BLaER1 (cell line): ENCODE data around the gene GULP1.
"Not testable (repeated sequence)": the region's sequence is repeated elsewhere in the genome, so short reads cannot be mapped to it uniquely, and the experiment has no call there.

ENCODE experiments used
- H3K27ac ChIP-seq: shearing (Covaris generic); formaldehyde crosslinking; 2 replicates; pipeline ENCODE4 v1.8.1; 2022
- H3K27me3 ChIP-seq: shearing (Covaris generic); formaldehyde crosslinking; 2 replicates; pipeline ENCODE4 v1.8.1; 2022
- H3K36me3 ChIP-seq: shearing (Covaris generic); formaldehyde crosslinking; 2 replicates; pipeline ENCODE4 v1.8.1; 2022
- H3K4me1 ChIP-seq: shearing (Covaris generic); formaldehyde crosslinking; 2 replicates; pipeline ENCODE4 v1.8.1; 2022
- H3K4me2 ChIP-seq: shearing (Covaris generic); formaldehyde crosslinking; 2 replicates; pipeline ENCODE4 v1.8.1; 2022
- H3K4me3 ChIP-seq: shearing (Covaris generic); formaldehyde crosslinking; 2 replicates; pipeline ENCODE4 v1.8.1; 2022
- H3K9ac ChIP-seq: shearing (Covaris generic); formaldehyde crosslinking; 2 replicates; pipeline ENCODE4 v1.8.1; 2022
- H3K9me3 ChIP-seq: shearing (Covaris generic); formaldehyde crosslinking; 2 replicates; pipeline ENCODE4 v1.8.1; 2022
- H4K20me1 ChIP-seq: shearing (Covaris generic); formaldehyde crosslinking; 2 replicates; pipeline ENCODE4 v1.8.1; 2022
- Cebpa-rat ChIP-seq: shearing (Covaris generic); IDR thresholded peaks from 2 replicates; pipeline ENCODE4 v1.8.1; 2022

Gene GULP1

GRCh38 chr2:188519136-188519535 lies 227.5 kb downstream of the GULP1 start:
- H3K27me3 ChIP-seq, result no peaks in the 10 kb centered on the region
- H3K4me3 ChIP-seq, result no peak overlapping the region
- no peak for TF ChIP-seq Cebpa-rat
- no peaks in the 10 kb centered on the region for H4K20me1 ChIP-seq
- no peak overlapping the region for H3K27ac ChIP-seq
- H3K9ac ChIP-seq, result no peak overlapping the region
- no peak overlapping the region for H3K4me2 ChIP-seq
- H3K9me3 ChIP-seq, result no peaks in the 10 kb centered on the region
- no peaks in the 10 kb centered on the region for H3K4me1 ChIP-seq
- H3K36me3 ChIP-seq, result no peaks in the 10 kb centered on the region

DNA sequence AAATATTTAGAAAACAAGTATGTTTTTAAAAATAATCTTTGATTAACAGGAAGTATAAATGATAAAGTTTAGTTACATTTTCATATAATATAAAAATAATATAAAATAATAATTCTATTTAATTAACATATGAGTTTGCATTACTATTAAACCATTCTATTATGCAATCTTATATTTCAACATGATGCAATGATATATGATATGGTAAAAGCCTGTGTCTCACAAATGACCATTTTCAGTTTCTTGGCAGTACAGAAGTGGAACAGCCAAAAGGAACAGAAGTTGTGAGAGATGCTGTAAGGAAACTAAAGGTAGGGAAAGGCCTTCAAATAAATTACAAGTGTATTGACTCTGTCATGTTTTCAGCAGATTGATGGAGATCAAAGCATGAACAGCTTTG lies 230.8 kb downstream of the GULP1 start:
- H3K4me3 ChIP-seq, result no peak overlapping the region
- H3K9ac ChIP-seq, result no peak overlapping the region
- no peaks in the 10 kb centered on the region for H3K27me3 ChIP-seq
- no peaks in the 10 kb centered on the region for H4K20me1 ChIP-seq
- TF ChIP-seq Cebpa-rat, result no peak
- H3K4me2 ChIP-seq, result no peak overlapping the region
- H3K9me3 ChIP-seq, result no peaks in the 10 kb centered on the region
- H3K27ac ChIP-seq, result no peak overlapping the region
- no peaks in the 10 kb centered on the region for H3K36me3 ChIP-seq
- H3K4me1 ChIP-seq, result no peaks in the 10 kb centered on the region

GRCh38 chr2:188523919-188524318 lies 232.2 kb downstream of the GULP1 start:
- no peak overlapping the region for H3K4me3 ChIP-seq
- no peaks in the 10 kb centered on the region for H4K20me1 ChIP-seq
- no peak overlapping the region for H3K27ac ChIP-seq
- no peak for TF ChIP-seq Cebpa-rat
- H3K9me3 ChIP-seq, result no peaks in the 10 kb centered on the region
- no peaks in the 10 kb centered on the region for H3K36me3 ChIP-seq
- no peaks in the 10 kb centered on the region for H3K4me1 ChIP-seq
- no peak overlapping the region for H3K9ac ChIP-seq
- H3K4me2 ChIP-seq, result no peak overlapping the region
- no peaks in the 10 kb centered on the region for H3K27me3 ChIP-seq

DNA sequence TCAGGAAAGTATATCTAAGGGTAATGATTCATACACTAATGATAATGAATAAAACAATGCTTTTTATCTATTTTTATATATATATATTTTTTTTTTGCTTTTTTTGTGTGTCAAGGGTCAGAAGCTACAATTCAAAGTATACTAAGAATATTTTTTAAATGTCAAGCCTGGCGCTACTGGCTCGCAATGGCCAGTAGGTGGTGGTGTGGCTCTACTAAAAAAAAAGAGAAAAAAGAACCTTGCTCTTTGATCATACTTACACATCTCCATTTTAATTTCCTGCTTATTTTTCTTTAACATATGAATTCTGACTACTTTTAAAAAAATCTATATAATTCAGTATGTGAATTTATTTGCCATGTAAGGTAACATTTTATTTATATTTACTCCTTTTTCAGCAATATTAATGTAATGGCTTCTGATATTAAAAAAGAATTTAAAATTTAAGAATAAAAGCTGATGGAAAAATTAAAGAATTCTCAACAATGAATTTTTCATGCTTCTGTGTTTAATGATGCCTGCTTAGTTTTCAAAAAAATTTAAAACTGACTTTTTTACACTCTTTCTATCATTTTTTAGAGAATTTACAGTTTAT lies 232.9 kb downstream of the GULP1 start:
- no peak overlapping the region for H3K4me3 ChIP-seq
- no peaks in the 10 kb centered on the region for H3K27me3 ChIP-seq
- no peak overlapping the region for H3K27ac ChIP-seq
- H3K4me1 ChIP-seq, result no peaks in the 10 kb centered on the region
- no peaks in the 10 kb centered on the region for H4K20me1 ChIP-seq
- H3K4me2 ChIP-seq, result no peak overlapping the region
- H3K9ac ChIP-seq, result no peak overlapping the region
- H3K9me3 ChIP-seq, result no peaks in the 10 kb centered on the region
- no peaks in the 10 kb centered on the region for H3K36me3 ChIP-seq
- no peak for TF ChIP-seq Cebpa-rat

- Histone ChIP-seq H3K4me2 (no peak overlapping the region), H3K27ac (no peak overlapping the region), H3K36me3 (no peaks in the 10 kb centered on the region), H3K27me3 (no peaks in the 10 kb centered on the region), H4K20me1 (no peaks in the 10 kb centered on the region), H3K9ac (no peak overlapping the region), H3K4me1 (no peaks in the 10 kb centered on the region), H3K9me3 (no peaks in the 10 kb centered on the region), H3K4me3 (no peak overlapping the region)
- TF ChIP-seq Cebpa-rat, result no peak
Measured at GRCh38 chr2:188526701-188527100, 235.0 kb downstream of the GULP1 start.

DNA sequence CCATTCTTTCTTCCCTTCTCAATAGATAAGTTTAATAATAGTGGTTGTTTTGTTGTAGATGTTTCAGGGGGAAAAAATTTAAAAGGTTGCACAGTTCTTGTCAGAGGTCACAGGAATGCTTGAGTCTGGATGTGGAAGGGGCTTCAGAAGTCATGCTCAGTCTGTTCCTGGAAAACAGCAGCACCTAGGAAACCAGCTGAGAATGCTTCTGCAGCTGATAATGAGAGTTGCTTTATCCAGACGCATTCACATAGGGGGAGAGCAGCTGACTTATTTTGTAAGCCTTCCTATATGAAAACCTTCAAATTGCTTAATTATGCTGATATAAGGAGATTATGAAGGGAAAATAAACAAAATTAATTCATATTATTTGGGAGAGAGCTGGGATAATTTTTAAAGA lies 235.5 kb downstream of the GULP1 start:
- no peak overlapping the region for H3K9ac ChIP-seq
- H3K4me2 ChIP-seq, result no peak overlapping the region
- H3K9me3 ChIP-seq, result no peaks in the 10 kb centered on the region
- no peak overlapping the region for H3K27ac ChIP-seq
- H3K4me1 ChIP-seq, result no peaks in the 10 kb centered on the region
- no peaks in the 10 kb centered on the region for H4K20me1 ChIP-seq
- H3K36me3 ChIP-seq, result no peaks in the 10 kb centered on the region
- TF ChIP-seq Cebpa-rat, result no peak
- no peaks in the 10 kb centered on the region for H3K27me3 ChIP-seq
- no peak overlapping the region for H3K4me3 ChIP-seq

GRCh38 chr2:188527581-188527993 lies 235.9 kb downstream of the GULP1 start:
- no peaks in the 10 kb centered on the region for H3K4me1 ChIP-seq
- no peak overlapping the region for H3K4me3 ChIP-seq
- H3K27ac ChIP-seq, result no peak overlapping the region
- no peak overlapping the region for H3K9ac ChIP-seq
- no peaks in the 10 kb centered on the region for H3K36me3 ChIP-seq
- no peaks in the 10 kb centered on the region for H3K27me3 ChIP-seq
- TF ChIP-seq Cebpa-rat, result no peak
- H3K9me3 ChIP-seq, result no peaks in the 10 kb centered on the region
- H3K4me2 ChIP-seq, result no peak overlapping the region
- no peaks in the 10 kb centered on the region for H4K20me1 ChIP-seq

GRCh38 chr2:188529710-188530109 lies 238.0 kb downstream of the GULP1 start:
- Histone ChIP-seq H3K36me3 (no peaks in the 10 kb centered on the region), H3K27ac (no peak overlapping the region), H3K9ac (no peak overlapping the region), H3K9me3 (no peaks in the 10 kb centered on the region), H4K20me1 (no peaks in the 10 kb centered on the region), H3K4me3 (no peak overlapping the region), H3K27me3 (no peaks in the 10 kb centered on the region), H3K4me2 (no peak overlapping the region), H3K4me1 (0 out of 2 replicates have a peak, but pooled peaks cover 4% of the 10 kb centered on the region)
- TF ChIP-seq Cebpa-rat, result no peak

- Histone ChIP-seq H3K27me3 (no peaks in the 10 kb centered on the region), H3K36me3 (no peaks in the 10 kb centered on the region), H3K27ac (no peak overlapping the region), H3K4me3 (no peak overlapping the region), H3K9ac (no peak overlapping the region), H3K4me2 (no peak overlapping the region), H4K20me1 (no peaks in the 10 kb centered on the region), H3K9me3 (no peaks in the 10 kb centered on the region), H3K4me1 (0 out of 2 replicates have a peak, but pooled peaks cover 4% of the 10 kb centered on the region)
- no peak for TF ChIP-seq Cebpa-rat
Measured at GRCh38 chr2:188534875-188535274, 243.2 kb downstream of the GULP1 start.

- H3K9ac ChIP-seq, result no peak overlapping the region
- H3K4me1 ChIP-seq, result no peaks in the 10 kb centered on the region
- no peaks in the 10 kb centered on the region for H3K27me3 ChIP-seq
- no peaks in the 10 kb centered on the region for H3K36me3 ChIP-seq
- H3K4me3 ChIP-seq, result no peak overlapping the region
- no peak overlapping the region for H3K27ac ChIP-seq
- no peak for TF ChIP-seq Cebpa-rat
- H3K9me3 ChIP-seq, result no peaks in the 10 kb centered on the region
- H3K4me2 ChIP-seq, result no peak overlapping the region
- H4K20me1 ChIP-seq, result no peaks in the 10 kb centered on the region
Measured at GRCh38 chr2:188551671-188552070, 260.0 kb downstream of the GULP1 start.

- no peak for TF ChIP-seq Cebpa-rat
- no peaks in the 10 kb centered on the region for H4K20me1 ChIP-seq
- H3K36me3 ChIP-seq, result no peaks in the 10 kb centered on the region
- H3K4me1 ChIP-seq, result no peaks in the 10 kb centered on the region
- no peak overlapping the region for H3K9ac ChIP-seq
- no peak overlapping the region for H3K27ac ChIP-seq
- no peak overlapping the region for H3K4me3 ChIP-seq
- H3K4me2 ChIP-seq, result no peak overlapping the region
- H3K9me3 ChIP-seq, result no peaks in the 10 kb centered on the region; the same call in 1 of the 2 replicates
- H3K27me3 ChIP-seq, result no peaks in the 10 kb centered on the region
Measured at GRCh38 chr2:188557081-188557480, 265.4 kb downstream of the GULP1 start.

- H4K20me1 ChIP-seq, H3K36me3 ChIP-seq, H3K4me3 ChIP-seq, H3K9ac ChIP-seq, H3K4me1 ChIP-seq, H3K9me3 ChIP-seq, H3K27ac ChIP-seq, H3K4me2 ChIP-seq, H3K27me3 ChIP-seq: not testable (repeated sequence)
Measured at GRCh38 chr2:188559455-188559854, 267.8 kb downstream of the GULP1 start.
